ENCODE results near the gene TSEN15. TPM values are rescaled to one million over a fixed set of nuclear protein-coding genes. Genes with fewer than 3 reads are reported as not detected.

The TSEN15 gene
- total and polyA plus RNA-seq, 2 of the 8 experiments (the other 6 are each of a cell fraction or from before 2014, with no cell fraction given) = 23.4 to 31.4 TPM

GRCh38 chr1:184039126-184039525, 12.4 kb upstream of the TSEN15 start (continued):
- TF ChIP-seq CHD7 (IDR thresholded peaks at IDR 0.05; ENCODE audit: insufficient replicate concordance, low read length) (no peak), SIN3A (conservative IDR thresholded peaks at IDR 0.05 in 1 of 2, IDR thresholded peaks at IDR 0.05 in 1 of 2; ENCODE audit: low read depth in 1 of 2, low read length in 2 of 2) (no peak), ZNF274 (IDR thresholded peaks at IDR 0.05; ENCODE audit: borderline replicate concordance, extremely low read depth, low read length) (no peak), RXRA (IDR thresholded peaks at IDR 0.05; ENCODE audit: insufficient read depth, low read depth, low read length) (no peak), CEBPB (IDR thresholded peaks at IDR 0.05; ENCODE audit: low read depth, low read length) (no peak), SP4 (IDR thresholded peaks at IDR 0.05; ENCODE audit: low read length) (no peak), SRF (IDR thresholded peaks at IDR 0.05; ENCODE audit: low read depth, low read length) (no peak), USF2 (IDR thresholded peaks at IDR 0.05; ENCODE audit: low read length) (no peak), EZH2 (IDR thresholded peaks at IDR 0.05; ENCODE audit: low read depth, low read length, severe bottlenecking) (no peak)

Measured in H1 (cell line).